Parathyroid adenoma (tissue), 2 donors: ENCODE data around the gene NPVF.

Experiments
- H2AFZ ChIP-seq: fragments of 300-600 bp; sonication (generic); one replicate; pipeline ENCODE4 v1.7.0; 2017; ENCODE audit warnings: antibody characterized with exemption, mild to moderate bottlenecking
- H3K27ac ChIP-seq: fragments of 300-600 bp; sonication (generic); one replicate; pipeline ENCODE4 v1.7.0; 2017
- H3K27me3 ChIP-seq: fragments of 300-600 bp; sonication (generic); one replicate; pipeline ENCODE4 v1.7.0; 2017; ENCODE audit warnings: low read length; ENCODE audit not compliant: control insufficient read depth, insufficient read depth
- H3K36me3 ChIP-seq: fragments of 300-600 bp; sonication (generic); one replicate; pipeline ENCODE4 v1.7.0; 2017; ENCODE audit warnings: low read length; ENCODE audit not compliant: control insufficient read depth, insufficient read depth
- H3K4me1 ChIP-seq: fragments of 300-600 bp; sonication (generic); one replicate; pipeline ENCODE4 v1.7.0; 2017; ENCODE audit warnings: control low read depth
- H3K4me2 ChIP-seq: fragments of 300-600 bp; sonication (generic); one replicate; pipeline ENCODE4 v1.7.0; 2017; ENCODE audit warnings: low read length
- H3K4me3 ChIP-seq: fragments of 300-600 bp; sonication (generic); one replicate; pipeline ENCODE4 v1.7.0; 2017; ENCODE audit warnings: low read depth, low read length
- H3K79me2 ChIP-seq: fragments of 300-600 bp; sonication (generic); one replicate; pipeline ENCODE4 v1.7.0; 2017; ENCODE audit warnings: control low read depth
- H3K9ac ChIP-seq: fragments of 300-600 bp; sonication (generic); one replicate; pipeline ENCODE4 v1.7.0; 2017; ENCODE audit warnings: mild to moderate bottlenecking
- H3K9me3 ChIP-seq: fragments of 300-600 bp; sonication (generic); one replicate; pipeline ENCODE4 v1.7.0; 2017; ENCODE audit warnings: low read length; ENCODE audit not compliant: control insufficient read depth
- TF ChIP-seq, protein P1 (sequence below): fragments of 300-600 bp; sonication (generic); IDR thresholded peaks from one replicate; pipeline ENCODE4 v1.7.0; 2017; ENCODE audit warnings: antibody characterized with exemption, mild to moderate bottlenecking
- donor health status: primary hyperparathyroidism.

Gene NPVF, protein sequence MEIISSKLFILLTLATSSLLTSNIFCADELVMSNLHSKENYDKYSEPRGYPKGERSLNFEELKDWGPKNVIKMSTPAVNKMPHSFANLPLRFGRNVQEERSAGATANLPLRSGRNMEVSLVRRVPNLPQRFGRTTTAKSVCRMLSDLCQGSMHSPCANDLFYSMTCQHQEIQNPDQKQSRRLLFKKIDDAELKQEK

DNA sequence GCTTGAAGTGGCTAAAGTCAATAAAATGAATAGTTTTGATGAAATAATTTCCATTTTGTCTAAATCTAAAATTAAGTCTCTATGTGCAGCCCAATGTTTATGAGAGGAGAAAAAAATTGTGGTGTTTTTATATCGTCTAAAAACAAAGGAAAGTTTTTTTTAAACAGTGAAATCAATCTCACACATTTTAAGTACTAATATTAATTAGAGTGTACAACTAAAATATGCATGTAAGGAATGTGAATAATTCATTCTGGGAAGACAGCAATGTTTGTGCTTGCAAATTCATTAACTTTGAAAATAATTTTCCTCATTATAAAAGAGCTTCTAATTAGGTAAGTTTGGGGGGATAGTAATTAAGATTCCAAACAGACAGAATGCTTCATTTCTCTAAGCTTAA is at the start of gene NPVF:
NPVF (minus strand) TSS at position 101 of the 400 bp plus-strand sequence; CDS start at position 54, 47 bp downstream.
- Histone ChIP-seq H3K27ac (no peak within 1 kb of the TSS), H3K36me3 (no peaks in the 10 kb centered on the region), H3K9ac (no peak within 1 kb of the TSS), H3K4me2 (no peak within 1 kb of the TSS), H3K9me3 (no peaks in the 10 kb centered on the region), H3K4me3 (no peak within 1 kb of the TSS), H3K79me2 (no peaks in the 10 kb centered on the region), H2AFZ (no peak within 1 kb of the TSS), H3K27me3 (no peaks in the 10 kb centered on the region), H3K4me1 (no peaks in the 10 kb centered on the region)
- TF ChIP-seq, protein P1, sequence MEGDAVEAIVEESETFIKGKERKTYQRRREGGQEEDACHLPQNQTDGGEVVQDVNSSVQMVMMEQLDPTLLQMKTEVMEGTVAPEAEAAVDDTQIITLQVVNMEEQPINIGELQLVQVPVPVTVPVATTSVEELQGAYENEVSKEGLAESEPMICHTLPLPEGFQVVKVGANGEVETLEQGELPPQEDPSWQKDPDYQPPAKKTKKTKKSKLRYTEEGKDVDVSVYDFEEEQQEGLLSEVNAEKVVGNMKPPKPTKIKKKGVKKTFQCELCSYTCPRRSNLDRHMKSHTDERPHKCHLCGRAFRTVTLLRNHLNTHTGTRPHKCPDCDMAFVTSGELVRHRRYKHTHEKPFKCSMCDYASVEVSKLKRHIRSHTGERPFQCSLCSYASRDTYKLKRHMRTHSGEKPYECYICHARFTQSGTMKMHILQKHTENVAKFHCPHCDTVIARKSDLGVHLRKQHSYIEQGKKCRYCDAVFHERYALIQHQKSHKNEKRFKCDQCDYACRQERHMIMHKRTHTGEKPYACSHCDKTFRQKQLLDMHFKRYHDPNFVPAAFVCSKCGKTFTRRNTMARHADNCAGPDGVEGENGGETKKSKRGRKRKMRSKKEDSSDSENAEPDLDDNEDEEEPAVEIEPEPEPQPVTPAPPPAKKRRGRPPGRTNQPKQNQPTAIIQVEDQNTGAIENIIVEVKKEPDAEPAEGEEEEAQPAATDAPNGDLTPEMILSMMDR, result no peak

DNA sequence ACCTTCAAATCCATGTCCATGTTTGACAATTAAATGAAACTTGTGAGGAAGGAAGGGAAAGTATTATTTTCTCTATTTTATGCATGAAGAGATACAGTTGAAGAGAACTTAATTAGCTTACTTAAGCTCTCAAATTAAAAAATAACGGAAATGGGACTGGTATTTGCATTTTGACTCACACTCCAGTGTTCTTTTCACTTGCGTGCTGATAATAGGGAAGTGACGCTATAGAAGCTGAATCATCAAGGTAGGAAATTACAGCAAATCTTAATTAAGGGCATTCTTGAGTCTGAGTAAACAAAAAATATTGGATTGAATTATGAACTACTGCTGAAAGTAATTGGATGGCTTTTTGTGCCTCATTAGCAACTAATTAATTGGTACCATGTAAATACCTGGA is 44.0 kb upstream of the NPVF start:
- no peak overlapping the region for H3K9ac ChIP-seq
- no peaks in the 10 kb centered on the region for H3K27me3 ChIP-seq
- TF ChIP-seq, protein P1, result no peak
- H3K36me3 ChIP-seq, result no peaks in the 10 kb centered on the region
- no peaks in the 10 kb centered on the region for H3K9me3 ChIP-seq
- H3K4me2 ChIP-seq, result no peak overlapping the region
- no peak overlapping the region for H3K27ac ChIP-seq
- no peaks in the 10 kb centered on the region for H3K4me1 ChIP-seq
- H3K4me3 ChIP-seq, result no peak overlapping the region
- H3K79me2 ChIP-seq, result no peaks in the 10 kb centered on the region
- H2AFZ ChIP-seq, result no peak overlapping the region

DNA sequence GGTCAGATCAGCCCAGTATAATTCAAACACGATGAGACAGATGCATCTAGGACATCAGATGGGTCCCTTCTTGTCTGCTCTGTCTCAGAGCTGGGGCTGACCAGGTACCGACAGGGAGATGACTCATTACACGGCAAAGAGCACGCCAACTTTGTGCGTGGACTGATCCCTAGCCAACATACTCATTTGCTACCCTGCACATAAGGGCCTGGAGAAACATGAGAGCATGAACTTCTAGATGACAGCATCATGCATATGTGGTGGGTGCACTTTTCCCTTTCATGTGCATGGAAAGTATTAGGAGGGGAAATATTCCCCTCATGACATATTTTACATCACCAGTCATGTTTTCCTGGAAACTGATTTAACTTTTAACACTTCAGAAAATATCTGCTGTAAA is 35.1 kb upstream of the NPVF start:
- Histone ChIP-seq H3K36me3 (no peaks in the 10 kb centered on the region), H3K9ac (no peak overlapping the region)

DNA sequence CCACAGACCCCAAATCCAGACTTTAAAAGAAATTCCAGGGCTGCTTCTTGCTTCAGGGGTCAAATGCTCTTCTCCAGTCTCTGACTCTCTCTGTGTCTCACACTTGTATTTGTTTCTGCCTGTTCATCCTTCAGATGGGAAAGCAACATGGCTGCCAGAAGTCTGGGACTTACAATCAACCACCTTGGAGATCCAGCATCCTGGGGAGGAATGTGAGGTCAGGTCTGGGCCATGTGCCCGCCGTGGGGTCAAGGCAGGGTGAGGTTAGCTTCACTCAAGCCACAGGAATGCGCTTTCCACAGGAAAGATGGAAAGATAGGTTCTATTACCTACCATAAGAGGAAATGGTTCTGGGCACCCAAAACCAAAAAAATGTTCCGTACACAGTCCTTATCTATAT is 34.3 kb upstream of the NPVF start:
- Histone ChIP-seq H3K4me1 (no peaks in the 10 kb centered on the region), H3K36me3 (no peaks in the 10 kb centered on the region), H3K27me3 (no peaks in the 10 kb centered on the region), H3K9me3 (no peaks in the 10 kb centered on the region), H3K79me2 (no peaks in the 10 kb centered on the region), H3K27ac (no peak overlapping the region), H3K4me3 (no peak overlapping the region), H2AFZ (no peak overlapping the region), H3K4me2 (no peak overlapping the region), H3K9ac (no peak overlapping the region)
- TF ChIP-seq, protein P1, result no peak

More for the DNA sequence above, 35.1 kb upstream of the NPVF start:
- Histone ChIP-seq H3K9me3 (no peaks in the 10 kb centered on the region), H3K4me2 (no peak overlapping the region), H3K4me3 (no peak overlapping the region), H3K27me3 (no peaks in the 10 kb centered on the region), H3K27ac (no peak overlapping the region), H3K4me1 (no peaks in the 10 kb centered on the region), H3K79me2 (no peaks in the 10 kb centered on the region), H2AFZ (no peak overlapping the region)
- TF ChIP-seq, protein P1, result no peak

DNA sequence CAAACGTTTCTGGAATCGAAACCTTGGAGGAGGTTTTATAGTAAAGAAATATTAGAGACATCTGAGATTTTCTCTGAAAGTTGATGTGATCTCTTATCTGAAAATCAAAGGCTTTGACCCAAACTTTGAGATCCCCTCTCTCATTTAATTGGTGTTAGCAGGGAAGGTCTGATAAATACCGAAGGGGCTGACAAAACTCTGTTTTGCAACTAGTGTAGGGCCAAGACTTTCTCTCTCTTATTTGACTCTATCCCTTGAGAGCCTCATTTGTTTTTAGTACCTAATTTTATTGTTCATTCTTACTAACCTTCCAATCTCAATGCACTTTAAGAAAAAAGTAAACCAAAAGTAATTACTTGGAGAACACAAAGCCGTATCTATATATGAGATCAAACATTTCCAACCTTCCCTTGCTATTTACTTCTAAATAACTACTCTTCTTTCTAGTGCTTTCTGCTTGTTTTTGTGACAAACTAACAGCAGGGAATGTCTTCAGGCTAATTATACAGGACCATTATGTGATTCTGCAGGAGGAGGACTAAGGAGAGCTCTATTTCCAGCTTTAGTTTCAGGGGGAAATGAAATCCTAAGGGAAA is 33.4 kb upstream of the NPVF start:
- H3K4me3 ChIP-seq, result no peak overlapping the region
- no peaks in the 10 kb centered on the region for H3K36me3 ChIP-seq
- H3K79me2 ChIP-seq, result no peaks in the 10 kb centered on the region
- no peak overlapping the region for H3K9ac ChIP-seq
- H3K9me3 ChIP-seq, result no peaks in the 10 kb centered on the region
- H3K4me2 ChIP-seq, result no peak overlapping the region
- TF ChIP-seq, protein P1, result no peak
- no peaks in the 10 kb centered on the region for H3K27me3 ChIP-seq
- H2AFZ ChIP-seq, result no peak overlapping the region
- no peak overlapping the region for H3K27ac ChIP-seq
- no peaks in the 10 kb centered on the region for H3K4me1 ChIP-seq
